Stimulated activated naive CD8-positive, alpha-beta T cell treated with anti-CD3 and anti-CD28 coated beads, Interleukin-15, amount 100 ng/mL, for 72 hours (primary cell): ENCODE results near the gene CDR2.
A peak's percentile ranks its signal among the peaks of the same experiment; 100 is the strongest.

Experiments used
- ATAC-seq: fragments of 150-1000 bp; cut with Tn5 transposase; 2 replicates; pipeline ENCODE4 v1.10.0; 2021; ENCODE audit warnings: mild to moderate bottlenecking, moderate library complexity
- DNase-seq, 2 donors: peaks; one replicate each; pipeline ENCODE4 v3.0.0; 2021 to 2022
- H3K27ac Mint-ChIP-seq, 2 donors: one replicate each; pipeline ENCODE4 v1.8.0; 2022; ENCODE audit warnings: mild to moderate bottlenecking in 2 of 2, mixed read lengths in 2 of 2, moderate library complexity in 2 of 2
- H3K27me3 Mint-ChIP-seq: one replicate; pipeline ENCODE4 v1.8.0; 2022; ENCODE audit warnings: mixed read lengths
- H3K4me1 Mint-ChIP-seq: one replicate; pipeline ENCODE4 v1.8.0; 2022; ENCODE audit warnings: mild to moderate bottlenecking, mixed read lengths
- H3K4me3 Mint-ChIP-seq, 2 donors: one replicate each; pipeline ENCODE4 v1.8.0; 2022; ENCODE audit warnings: mild to moderate bottlenecking in 2 of 2, mixed read lengths in 2 of 2, moderate library complexity in 1 of 2
- H3K9me3 Mint-ChIP-seq, 2 donors: one replicate each; pipeline ENCODE4 v1.8.0; 2022; ENCODE audit warnings: mixed read lengths in 2 of 2

The CDR2 gene

DNA sequence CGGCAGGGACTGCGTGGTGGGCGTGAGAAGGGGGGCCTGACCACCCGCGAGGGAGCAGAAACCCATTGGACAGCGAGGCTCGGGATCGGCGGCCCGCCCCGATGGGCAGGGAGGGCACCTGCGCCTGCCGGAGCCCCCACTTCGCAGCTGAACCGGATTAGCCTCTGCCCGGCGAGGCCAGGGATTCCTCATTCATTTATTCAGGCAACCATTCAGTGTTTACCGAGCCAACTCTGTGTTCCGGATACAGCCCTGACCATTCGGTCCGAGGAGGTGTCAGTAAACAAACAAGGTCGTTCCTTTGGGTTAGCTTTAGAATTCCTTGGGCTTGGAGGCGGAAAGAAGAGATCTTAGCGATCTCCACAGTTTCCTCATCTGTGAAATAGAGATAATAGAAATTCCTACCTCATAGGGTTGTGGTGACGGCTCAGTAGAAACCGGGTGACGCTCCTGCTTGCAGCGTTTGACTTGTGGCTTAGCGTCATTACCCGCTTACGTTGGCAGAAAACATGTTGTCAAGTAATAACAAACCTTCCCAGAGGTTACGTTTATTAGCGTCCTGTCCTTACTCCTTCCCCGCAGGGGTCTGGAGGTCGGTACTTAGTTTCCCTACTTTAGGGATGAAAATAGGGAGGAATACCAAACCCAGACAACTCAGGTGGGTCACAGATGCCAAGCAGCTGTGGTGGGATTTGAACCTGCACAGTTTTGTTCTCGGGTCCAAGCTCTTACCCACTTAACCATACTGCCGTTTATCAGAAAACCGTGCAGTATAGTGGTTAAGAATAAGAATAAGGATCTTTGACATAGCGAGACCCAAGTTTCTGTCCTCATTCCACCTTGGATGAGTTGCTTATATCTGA, 76.3 kb downstream of the CDR2 start:
- H3K4me1 Mint-ChIP-seq: peaks cover 65% of the 10 kb centered on the region
- DNase-seq: peak; percentile 84 to 90

DNA sequence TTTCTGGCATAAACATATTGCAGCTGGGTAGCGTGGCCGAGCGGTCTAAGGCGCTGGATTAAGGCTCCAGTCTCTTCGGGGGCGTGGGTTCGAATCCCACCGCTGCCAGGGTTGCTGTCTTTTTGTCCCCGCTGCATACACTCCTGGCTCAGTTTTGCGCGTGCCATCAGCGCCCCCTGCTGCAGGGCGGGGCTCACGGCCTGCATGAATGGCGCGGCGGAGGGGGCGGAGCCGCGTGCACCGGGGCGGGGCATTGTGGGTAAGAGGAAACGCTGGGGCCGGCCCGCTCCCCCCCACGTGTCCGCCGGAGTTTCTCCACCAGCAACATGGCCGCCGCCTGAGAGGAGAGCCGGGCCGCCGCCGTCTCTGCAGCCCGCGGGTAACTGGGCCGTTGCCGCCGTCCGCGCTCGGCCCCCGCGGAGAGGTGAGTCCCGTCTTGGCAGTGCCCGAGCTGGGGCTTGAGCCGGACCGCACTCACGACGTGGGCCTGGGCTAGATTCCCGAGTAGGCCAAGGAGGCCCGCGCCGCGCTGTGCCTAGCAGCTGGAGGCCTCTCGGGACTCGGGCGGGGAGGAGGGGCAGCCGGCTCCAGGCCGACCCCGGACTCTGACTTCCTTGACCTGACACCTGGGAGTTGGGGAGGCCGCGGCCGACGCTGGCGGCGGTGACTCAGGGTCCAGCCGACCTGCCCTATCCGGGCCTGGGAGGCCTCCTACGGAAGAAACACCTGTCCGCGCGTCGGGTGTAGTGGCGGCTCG, 77.1 kb downstream of the CDR2 start, which contains the start of gene POLR3E:
POLR3E (plus strand) TSS at position 296 of the 757 bp plus-strand sequence. CDS start 5,560 bp downstream, outside the sequence.
- ATAC-seq: peak; percentile 90
- H3K27ac Mint-ChIP-seq: peak within 1 kb of the TSS; percentile 97 to 100
- DNase-seq: peak; percentile 100
- no peaks in the 10 kb centered on the region for H3K27me3 Mint-ChIP-seq
- H3K4me3 Mint-ChIP-seq: peak within 1 kb of the TSS; percentile 93 to 96
- no peaks in the 10 kb centered on the region for H3K9me3 Mint-ChIP-seq
- peaks cover 59% of the 10 kb centered on the region for H3K4me1 Mint-ChIP-seq

More for the DNA sequence above, 76.3 kb downstream of the CDR2 start:
- no peaks in the 10 kb centered on the region for H3K9me3 Mint-ChIP-seq
- H3K4me3 Mint-ChIP-seq: peak overlapping the region; percentile 93 to 96
- ATAC-seq: peak; percentile 77
- H3K27me3 Mint-ChIP-seq: no peaks in the 10 kb centered on the region
- peak overlapping the region; percentile 97 to 100 for H3K27ac Mint-ChIP-seq

DNA sequence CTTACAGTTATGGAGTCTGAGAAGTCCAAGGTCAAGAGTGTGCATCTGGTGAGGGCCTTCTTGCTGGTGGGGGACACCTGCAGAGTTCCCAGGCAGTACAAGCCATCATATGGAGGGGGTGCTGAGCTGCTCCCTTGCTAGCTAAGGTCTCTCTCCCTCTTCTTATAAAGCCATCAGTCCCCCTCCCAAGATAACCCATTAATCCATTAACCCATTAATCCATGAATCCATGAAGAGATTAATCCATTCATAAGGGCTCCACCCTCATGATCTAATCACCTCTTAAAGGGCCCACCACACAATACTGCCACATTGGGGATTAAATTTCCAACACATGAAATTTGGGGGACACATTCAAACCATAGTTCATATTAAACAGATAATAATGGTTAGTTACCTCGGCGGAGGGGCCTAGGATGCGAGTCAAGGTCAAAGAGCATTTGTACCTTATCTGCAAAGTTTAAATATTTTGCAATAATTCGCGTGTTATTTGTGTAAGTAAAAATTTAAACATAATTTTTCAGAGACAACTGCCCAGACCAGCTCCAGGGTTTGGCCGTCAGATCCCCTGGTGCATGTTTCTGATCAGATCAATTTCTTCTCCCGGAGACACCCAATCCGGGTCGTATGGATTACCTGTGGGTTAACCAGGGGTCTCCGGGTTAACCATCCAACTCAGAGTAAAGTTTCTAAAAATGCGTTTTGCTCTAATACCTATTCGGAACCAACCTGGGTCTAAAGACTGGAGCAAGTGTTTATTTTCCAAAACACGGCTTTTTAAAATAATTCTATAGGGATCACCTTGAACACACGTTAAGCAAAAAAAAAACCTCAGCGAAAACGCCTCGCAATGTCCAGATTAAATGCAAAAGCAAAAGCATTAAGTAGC, 78.0 kb downstream of the CDR2 start:
- Mint-ChIP-seq H3K9me3 (no peaks in the 10 kb centered on the region), H3K27me3 (no peaks in the 10 kb centered on the region), H3K4me3 (peak overlapping the region; percentile 93 to 96), H3K4me1 (peaks cover 61% of the 10 kb centered on the region), H3K27ac (peak overlapping the region; percentile 97 to 100)
- DNase-seq (peak in 1 of 2 donors; percentile 7), ATAC-seq (no peak)
